Measurements from ENCODE around the gene WDR11.
"Not testable (repeated sequence)": the region's sequence is repeated elsewhere in the genome, so short reads cannot be mapped to it uniquely, and the experiment has no call there.

The WDR11 gene

DNA sequence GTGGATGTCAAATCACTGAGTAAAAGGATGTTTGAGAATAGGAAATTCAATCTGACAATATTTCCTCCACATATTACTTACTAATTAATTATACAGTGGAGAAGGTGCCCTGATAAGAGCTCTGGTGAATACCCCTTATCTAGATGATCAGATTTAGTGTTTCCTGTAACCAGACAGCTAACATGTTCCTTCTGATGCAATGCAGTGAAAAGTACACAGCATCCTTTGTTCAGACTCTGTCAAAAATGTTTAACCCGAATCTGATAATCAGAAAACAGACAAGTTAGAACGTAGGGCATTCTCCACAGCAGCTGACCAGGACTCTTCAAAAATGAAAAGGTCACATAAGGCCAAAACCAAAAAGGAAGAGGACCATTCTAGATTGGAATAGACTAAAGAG lies 46.2 kb downstream of the WDR11 start:
- TF ChIP-seq, protein P1, sequence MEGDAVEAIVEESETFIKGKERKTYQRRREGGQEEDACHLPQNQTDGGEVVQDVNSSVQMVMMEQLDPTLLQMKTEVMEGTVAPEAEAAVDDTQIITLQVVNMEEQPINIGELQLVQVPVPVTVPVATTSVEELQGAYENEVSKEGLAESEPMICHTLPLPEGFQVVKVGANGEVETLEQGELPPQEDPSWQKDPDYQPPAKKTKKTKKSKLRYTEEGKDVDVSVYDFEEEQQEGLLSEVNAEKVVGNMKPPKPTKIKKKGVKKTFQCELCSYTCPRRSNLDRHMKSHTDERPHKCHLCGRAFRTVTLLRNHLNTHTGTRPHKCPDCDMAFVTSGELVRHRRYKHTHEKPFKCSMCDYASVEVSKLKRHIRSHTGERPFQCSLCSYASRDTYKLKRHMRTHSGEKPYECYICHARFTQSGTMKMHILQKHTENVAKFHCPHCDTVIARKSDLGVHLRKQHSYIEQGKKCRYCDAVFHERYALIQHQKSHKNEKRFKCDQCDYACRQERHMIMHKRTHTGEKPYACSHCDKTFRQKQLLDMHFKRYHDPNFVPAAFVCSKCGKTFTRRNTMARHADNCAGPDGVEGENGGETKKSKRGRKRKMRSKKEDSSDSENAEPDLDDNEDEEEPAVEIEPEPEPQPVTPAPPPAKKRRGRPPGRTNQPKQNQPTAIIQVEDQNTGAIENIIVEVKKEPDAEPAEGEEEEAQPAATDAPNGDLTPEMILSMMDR (IDR thresholded peaks at IDR 0.05; ENCODE audit: low read depth, low read length): no peak
- H3K4me3 ChIP-seq (ENCODE audit: low read depth, low read length): no peak overlapping the region

DNA sequence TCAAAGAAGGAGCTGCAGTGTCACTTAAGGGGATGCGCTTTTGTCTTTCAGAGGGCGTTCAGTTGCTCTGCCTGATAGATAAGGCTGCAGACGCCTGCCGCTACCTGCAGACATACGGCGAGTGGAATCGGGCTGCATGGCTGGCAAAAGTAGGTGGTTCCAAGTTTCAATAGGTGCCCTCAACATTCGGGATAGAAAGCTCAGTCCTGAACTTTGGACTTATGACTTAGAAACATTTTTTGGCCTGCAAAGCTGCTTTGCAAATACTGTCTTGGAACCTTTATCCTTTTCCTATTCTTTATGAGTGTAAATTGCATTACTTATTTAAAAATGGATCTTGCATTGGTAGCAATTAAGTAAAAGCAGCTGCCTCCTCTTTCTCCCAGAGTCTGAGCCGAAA lies 54.1 kb downstream of the WDR11 start:
- H3K4me3 ChIP-seq (ENCODE audit: low read depth, low read length): no peak overlapping the region
- TF ChIP-seq, protein P1 (IDR thresholded peaks at IDR 0.05; ENCODE audit: low read depth, low read length): no peak

DNA sequence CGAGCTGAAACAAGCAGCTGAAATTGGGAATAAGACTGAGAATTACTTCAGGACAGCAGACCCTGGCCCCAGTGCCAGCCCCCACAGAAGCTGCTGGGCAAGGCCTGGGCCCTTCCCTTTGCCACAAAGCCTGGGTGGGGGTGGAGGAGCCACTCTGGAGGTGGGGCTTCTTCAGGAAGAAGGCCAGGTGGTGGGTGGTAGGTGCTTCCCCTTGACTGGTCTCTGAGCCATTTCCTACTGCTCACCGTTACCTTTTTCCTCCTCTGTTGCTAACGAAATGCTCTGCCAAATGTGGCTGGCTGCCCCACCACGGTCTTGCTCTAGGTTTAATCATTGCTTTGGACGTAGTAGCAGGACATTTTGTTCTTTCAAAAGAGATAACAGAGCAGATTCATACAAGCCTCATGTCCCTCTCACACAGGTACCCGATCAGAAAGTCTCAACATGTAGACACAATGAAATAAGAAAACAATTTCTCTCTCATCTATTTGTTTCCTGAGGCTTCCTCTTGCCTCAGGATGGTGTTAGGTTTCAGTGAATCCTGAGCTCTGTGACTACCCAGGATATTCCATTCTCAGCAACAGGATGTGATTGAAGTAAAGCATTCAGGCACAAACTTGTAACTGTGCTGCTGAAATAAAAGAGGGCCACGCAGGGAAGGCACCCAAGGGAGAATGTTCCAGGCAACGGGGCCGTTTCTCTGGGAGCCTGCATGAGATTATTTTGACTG lies 66.5 kb downstream of the WDR11 start:
- TF ChIP-seq, protein P1 (IDR thresholded peaks at IDR 0.05; ENCODE audit: low read depth, low read length): no peak
- H3K4me3 ChIP-seq (ENCODE audit: low read depth, low read length): no peak overlapping the region

DNA sequence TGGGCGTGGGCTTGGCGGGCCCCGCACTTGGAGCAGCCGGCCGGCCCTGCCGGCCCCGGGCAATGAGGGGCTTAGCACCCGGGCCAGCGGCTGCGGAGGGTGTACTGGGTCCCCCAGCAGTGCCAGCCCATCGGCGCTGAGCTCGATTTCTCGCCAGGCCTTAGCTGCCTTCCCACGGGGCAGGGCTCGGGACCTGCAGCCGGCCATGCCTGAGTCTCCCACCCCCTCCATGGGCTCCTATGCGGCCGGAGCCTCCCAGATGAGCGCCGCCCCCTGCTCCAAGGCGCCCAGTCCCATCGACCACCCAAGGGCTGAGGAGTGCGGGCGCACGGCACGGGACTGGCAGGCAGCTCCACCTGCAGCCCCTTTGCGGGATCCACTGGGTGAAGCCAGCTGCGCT lies 72.7 kb downstream of the WDR11 start:
- not testable (repeated sequence) for H3K4me3 ChIP-seq (ENCODE audit: low read depth, low read length)

DNA sequence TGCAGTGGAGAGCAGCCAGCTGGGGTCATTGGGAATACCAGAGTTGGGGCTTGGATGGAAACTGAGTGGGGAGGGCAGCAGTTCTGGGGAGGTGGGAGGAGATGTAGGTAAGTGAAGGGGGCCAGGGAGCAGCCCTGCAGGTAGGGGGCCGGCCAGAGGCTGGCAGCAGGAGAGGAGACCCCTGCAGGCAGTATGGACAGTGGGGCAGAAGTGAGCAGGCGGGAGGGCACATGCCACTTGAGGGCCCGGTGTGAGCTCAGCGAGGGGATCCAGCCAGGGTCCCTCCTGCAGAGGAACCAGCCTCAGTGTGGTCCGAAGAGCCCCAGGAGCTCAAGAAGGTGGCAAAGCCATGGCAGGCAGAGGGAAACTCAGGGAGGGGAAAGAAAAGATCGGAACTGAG lies 75.4 kb downstream of the WDR11 start:
- TF ChIP-seq, protein P1 (IDR thresholded peaks at IDR 0.05; ENCODE audit: low read depth, low read length): no peak
- H3K4me3 ChIP-seq (ENCODE audit: low read depth, low read length): no peak overlapping the region

DNA sequence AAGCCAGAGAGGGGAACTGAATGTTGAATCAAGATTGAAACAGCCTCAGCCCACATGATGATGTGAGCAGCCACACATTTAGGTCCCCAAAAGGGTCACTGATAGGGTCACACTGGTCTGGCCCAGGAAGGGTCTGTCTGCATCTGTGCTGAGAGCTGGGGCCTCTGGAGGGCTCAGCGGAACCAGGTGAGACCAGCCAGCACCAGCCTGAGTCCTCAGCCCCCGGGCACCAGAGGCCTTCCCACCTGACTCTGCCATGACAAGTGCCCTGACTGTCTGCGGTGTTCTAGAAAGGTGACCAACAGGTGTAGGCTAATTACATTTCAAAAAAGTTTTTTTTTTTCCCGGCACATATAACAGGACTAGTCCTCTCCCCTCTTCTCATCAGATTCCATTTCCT lies 76.2 kb downstream of the WDR11 start:
- H3K4me3 ChIP-seq (ENCODE audit: low read depth, low read length): no peak overlapping the region
- TF ChIP-seq, protein P1 (IDR thresholded peaks at IDR 0.05; ENCODE audit: low read depth, low read length): no peak

DNA sequence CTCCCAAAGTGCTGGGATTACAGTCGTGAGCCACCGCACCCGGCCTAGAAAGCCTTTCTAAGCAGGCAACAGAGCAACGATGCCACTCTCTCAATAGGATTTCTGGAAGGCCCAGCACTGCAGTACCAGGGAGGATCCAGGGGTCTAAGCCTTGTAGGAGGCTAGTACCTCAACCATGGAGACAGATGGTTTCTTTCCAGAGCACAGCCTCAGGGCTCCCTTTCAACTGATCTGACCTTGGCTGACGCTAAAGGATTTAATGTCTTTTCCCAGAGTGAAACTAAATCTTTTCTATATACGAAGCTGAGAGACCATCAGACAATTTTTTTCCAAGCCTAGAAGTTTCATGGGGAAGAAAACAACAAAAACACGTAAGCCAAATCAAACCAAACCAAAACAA lies 78.0 kb downstream of the WDR11 start:
- TF ChIP-seq, protein P1 (IDR thresholded peaks at IDR 0.05; ENCODE audit: low read depth, low read length): no peak
- no peak overlapping the region for H3K4me3 ChIP-seq (ENCODE audit: low read depth, low read length)

DNA sequence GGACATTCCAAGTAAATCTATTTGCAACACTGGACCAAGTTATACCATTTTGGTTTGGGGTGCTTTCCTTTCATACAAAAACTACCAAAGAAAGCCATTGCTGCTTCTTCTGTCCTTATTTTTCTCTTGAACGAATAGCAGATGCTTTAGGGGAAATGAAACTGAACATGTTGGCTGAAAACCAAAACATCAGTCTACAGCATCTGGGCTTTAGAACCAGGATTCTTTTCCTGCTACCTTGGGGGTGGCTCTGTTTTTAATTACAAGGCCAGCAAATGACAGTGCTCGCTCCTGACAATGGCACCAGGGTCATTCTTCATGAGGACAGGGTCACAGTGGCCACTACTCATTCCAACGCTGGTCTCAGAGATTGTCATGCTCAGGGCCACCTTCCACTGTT lies 80.3 kb downstream of the WDR11 start:
- TF ChIP-seq, protein P1 (IDR thresholded peaks at IDR 0.05; ENCODE audit: low read depth, low read length): no peak
- H3K4me3 ChIP-seq (ENCODE audit: low read depth, low read length): no peak overlapping the region
